Activated CD4-positive, alpha-beta memory T cell treated with anti-CD3 and anti-CD28 coated beads, Interleukin-2, amount 10 ng/mL, durations not matched to agents 7 days and 5 days (primary cell): Measurements from ENCODE around the gene TMEM51. TPM values are rescaled to one million over a fixed set of nuclear protein-coding genes. Genes with fewer than 3 reads are reported as not detected.

Experiments
- CTCF ChIA-PET: fragments of 350-600 bp; sonication (Branson Sonifier 250); formaldehyde crosslinking; loops from one replicate; lab custom pipeline; 2021; ENCODE audit warnings: antibody characterized with exemption, inconsistent platforms; lab: Charles Lee
- POLR2A ChIA-PET: fragments of 350-600 bp; sonication (Branson Sonifier 250); formaldehyde crosslinking; loops from one replicate; lab custom pipeline; 2021; ENCODE audit warnings: antibody characterized with exemption; lab: Charles Lee
- DNase-seq: peaks from one replicate; pipeline ENCODE4 v3.0.0-alpha.2; 2020
- H3K27ac Mint-ChIP-seq: one replicate; pipeline ENCODE4 v1.8.0; 2021; ENCODE audit warnings: mild to moderate bottlenecking, mixed read lengths
- H3K27me3 Mint-ChIP-seq: one replicate; pipeline ENCODE4 v1.8.0; 2021; ENCODE audit warnings: mixed read lengths
- H3K36me3 Mint-ChIP-seq: one replicate; pipeline ENCODE4 v1.8.0; 2021; ENCODE audit warnings: low read depth, mixed read lengths
- H3K4me1 Mint-ChIP-seq: one replicate; pipeline ENCODE4 v1.8.0; 2021; ENCODE audit warnings: mixed read lengths
- H3K4me3 Mint-ChIP-seq: one replicate; pipeline ENCODE4 v1.8.0; 2021; ENCODE audit warnings: mild to moderate bottlenecking, mixed read lengths
- H3K9me3 Mint-ChIP-seq: one replicate; pipeline ENCODE4 v1.8.0; 2021; ENCODE audit warnings: mixed read lengths
- total RNA-seq, 2 experiments: library from RNA; stranded (reverse); gene quantifications; one replicate each; pipeline ENCODE4 v1.2.3, GENCODE V29; 2021

Gene TMEM51
- total RNA-seq, 2 experiments from 2014 or later = not detected

- DNase-seq = no peak
- ChIA-PET POLR2A (no interaction called here), CTCF (interaction anchor here (1.1 to 1.2 kb wide), 2 partner anchors 23 to 121 kb away, joined by 3 read pairs; no protein-coding TSS in a partner anchor)
- Mint-ChIP-seq H3K4me1 (peaks cover 18% of the 10 kb centered on the region), H3K27ac (no peak overlapping the region), H3K27me3 (peaks cover 61% of the 10 kb centered on the region), H3K9me3 (no peaks in the 10 kb centered on the region), H3K4me3 (no peak overlapping the region), H3K36me3 (peaks cover 3% of the 10 kb centered on the region)
These were observed 2.2 kb upstream of the TMEM51 start for GRCh38 chr1:15151377-15151806.

DNA sequence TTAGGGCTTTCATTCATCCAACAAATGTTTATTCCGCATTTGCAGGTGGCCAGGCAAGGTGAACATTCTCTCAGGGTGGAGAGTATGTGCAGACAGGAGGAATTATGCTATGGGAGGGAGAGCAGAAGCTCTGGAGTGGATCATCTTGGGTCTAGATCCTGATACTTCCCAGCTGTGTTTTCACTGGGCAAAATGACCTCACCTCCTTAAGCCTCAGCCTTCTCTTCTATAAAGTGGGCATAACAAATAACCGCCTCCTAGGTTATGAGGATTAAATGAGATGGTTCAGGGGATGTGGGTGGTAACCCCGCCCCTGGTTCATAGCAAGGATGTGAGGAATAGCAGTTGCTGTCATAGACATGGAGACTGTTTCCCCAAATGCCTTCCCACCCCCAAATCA lies 1.7 kb upstream of the TMEM51 start:
- ChIA-PET CTCF (interaction anchor here (1.0 to 1.1 kb wide), 2 partner anchors 120 to 280 kb away, joined by 3 read pairs; no protein-coding TSS in a partner anchor), POLR2A (interaction anchor here (1.0 kb wide), 1 partner anchor 13 kb away, joined by 4 read pairs; no protein-coding TSS in a partner anchor)
- Mint-ChIP-seq H3K4me1 (peaks cover 22% of the 10 kb centered on the region), H3K36me3 (peaks cover 3% of the 10 kb centered on the region), H3K27ac (no peak overlapping the region), H3K27me3 (peaks cover 60% of the 10 kb centered on the region), H3K4me3 (no peak overlapping the region), H3K9me3 (no peaks in the 10 kb centered on the region)
- no peak for DNase-seq

GRCh38 chr1:15152318-15153183 lies 996 bp upstream of the TMEM51 start:
- Mint-ChIP-seq H3K27ac (no peak overlapping the region), H3K9me3 (no peaks in the 10 kb centered on the region), H3K4me1 (peaks cover 25% of the 10 kb centered on the region), H3K27me3 (peaks cover 60% of the 10 kb centered on the region), H3K4me3 (no peak overlapping the region), H3K36me3 (peaks cover 3% of the 10 kb centered on the region)
- no peak for DNase-seq
- CTCF ChIA-PET = interaction anchor here (1.0 to 1.1 kb wide), 3 partner anchors 13 to 279 kb away, joined by 3 to 5 read pairs (median 3); no protein-coding TSS in a partner anchor
- POLR2A ChIA-PET = interaction anchor here (0.6 to 1.0 kb wide), 2 partner anchors 12 to 121 kb away, joined by 3 to 4 read pairs; no protein-coding TSS in a partner anchor

GRCh38 chr1:15153842-15154479 lies 414 bp downstream of the TMEM51 start:
- CTCF ChIA-PET = interaction anchor here (1.0 to 1.5 kb wide), 3 partner anchors 25 to 122 kb away, joined by 3 to 11 read pairs (median 5); no protein-coding TSS in a partner anchor
- H3K4me1 Mint-ChIP-seq = peaks cover 26% of the 10 kb centered on the region
- peak overlapping the region; percentile 32 for H3K4me3 Mint-ChIP-seq
- H3K27me3 Mint-ChIP-seq = peaks cover 58% of the 10 kb centered on the region
- H3K36me3 Mint-ChIP-seq = peaks cover 3% of the 10 kb centered on the region
- POLR2A ChIA-PET = no interaction called here
- peak; percentile 32 for DNase-seq
- H3K9me3 Mint-ChIP-seq = no peaks in the 10 kb centered on the region
- H3K27ac Mint-ChIP-seq = no peak overlapping the region

GRCh38 chr1:15154480-15155036 lies 1.0 kb downstream of the TMEM51 start:
- POLR2A ChIA-PET = no interaction called here
- H3K9me3 Mint-ChIP-seq = no peaks in the 10 kb centered on the region
- peaks cover 55% of the 10 kb centered on the region for H3K27me3 Mint-ChIP-seq
- H3K36me3 Mint-ChIP-seq = peaks cover 3% of the 10 kb centered on the region
- peak overlapping the region; percentile 32 for H3K4me3 Mint-ChIP-seq
- CTCF ChIA-PET = interaction anchor here (1.5 to 2.5 kb wide), 2 partner anchors 26 to 117 kb away, joined by 8 to 11 read pairs; no protein-coding TSS in a partner anchor
- no peak overlapping the region for H3K27ac Mint-ChIP-seq
- no peak for DNase-seq
- H3K4me1 Mint-ChIP-seq = peaks cover 26% of the 10 kb centered on the region

DNA sequence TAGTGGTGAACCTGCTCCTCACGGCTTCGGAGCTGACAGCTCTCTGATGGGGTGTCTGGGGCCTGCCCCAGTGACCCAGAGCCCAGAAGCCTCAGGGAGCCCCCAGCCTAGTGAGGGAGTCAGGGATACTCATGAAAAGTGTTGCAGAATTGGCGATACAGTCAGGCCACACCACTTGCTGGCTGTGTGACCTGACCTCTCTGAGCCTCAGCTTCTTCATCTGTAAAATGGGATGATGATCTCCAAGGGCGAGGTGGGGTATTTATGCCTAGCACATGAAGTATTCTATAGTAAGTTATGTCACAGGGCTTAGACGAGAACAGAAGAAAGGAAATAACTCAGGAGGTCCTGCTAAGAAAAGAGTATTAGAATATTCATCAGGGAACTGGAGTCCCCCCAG lies 1.6 kb downstream of the TMEM51 start:
- POLR2A ChIA-PET = no interaction called here
- no peaks in the 10 kb centered on the region for H3K9me3 Mint-ChIP-seq
- no peak overlapping the region for H3K27ac Mint-ChIP-seq
- H3K36me3 Mint-ChIP-seq = peaks cover 3% of the 10 kb centered on the region
- CTCF ChIA-PET = interaction anchor here (2.5 kb wide), 1 partner anchor 117 kb away, joined by 8 read pairs; no protein-coding TSS in a partner anchor
- DNase-seq = no peak
- no peak overlapping the region for H3K4me3 Mint-ChIP-seq
- H3K4me1 Mint-ChIP-seq = peaks cover 26% of the 10 kb centered on the region
- peaks cover 48% of the 10 kb centered on the region for H3K27me3 Mint-ChIP-seq

DNA sequence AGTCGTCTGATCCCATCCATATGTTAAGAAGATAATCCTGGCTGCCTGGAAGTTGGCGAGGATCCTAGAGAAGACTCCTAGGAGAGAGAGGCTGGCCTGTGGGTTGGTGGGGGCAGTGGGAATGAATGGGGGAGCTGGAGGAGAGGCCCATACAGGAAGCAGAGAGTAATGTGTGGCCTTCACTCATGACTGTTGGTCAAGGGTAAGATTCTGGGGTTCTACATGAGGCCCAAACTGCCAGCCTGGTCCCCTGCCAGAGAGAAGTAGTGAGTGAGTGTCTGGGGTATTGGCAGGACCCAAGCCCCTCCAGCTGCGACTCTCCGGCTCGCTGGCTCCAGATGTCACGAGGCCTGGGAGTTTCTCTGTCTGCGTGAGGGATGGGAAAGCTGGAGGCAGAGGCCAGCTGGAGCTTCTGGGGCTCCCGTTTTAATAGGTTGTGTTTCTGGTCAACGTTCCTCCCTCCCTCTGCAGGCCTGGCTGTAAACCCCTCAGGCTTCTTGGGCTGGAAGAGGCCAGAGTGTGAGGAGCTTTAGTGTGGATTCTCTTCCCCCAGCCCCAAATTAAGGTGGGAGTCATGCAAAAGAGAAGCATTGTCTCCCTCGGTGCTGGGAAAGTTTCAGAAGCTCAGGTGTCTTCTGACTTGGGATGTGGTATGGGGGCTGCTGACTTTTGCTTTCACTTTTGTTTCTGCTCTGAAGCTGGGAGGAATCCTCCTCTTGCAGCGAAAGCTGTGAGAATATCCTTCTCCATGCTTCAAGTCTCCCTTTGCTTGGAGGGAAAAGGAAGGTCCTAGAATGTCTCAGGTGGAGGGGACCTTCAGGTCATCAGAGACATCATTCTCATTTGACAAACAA lies 2.6 kb downstream of the TMEM51 start:
- peaks cover 26% of the 10 kb centered on the region for H3K4me1 Mint-ChIP-seq
- CTCF ChIA-PET = interaction anchor here (2.0 to 2.5 kb wide), 2 partner anchors 27 to 116 kb away, joined by 7 to 8 read pairs; no protein-coding TSS in a partner anchor
- no peaks in the 10 kb centered on the region for H3K9me3 Mint-ChIP-seq
- no peak overlapping the region for H3K4me3 Mint-ChIP-seq
- DNase-seq = no peak
- peaks cover 43% of the 10 kb centered on the region for H3K27me3 Mint-ChIP-seq
- POLR2A ChIA-PET = interaction anchor here (0.9 kb wide), 1 partner anchor 12 kb away, joined by 3 read pairs; no protein-coding TSS in a partner anchor
- no peak overlapping the region for H3K27ac Mint-ChIP-seq
- peaks cover 3% of the 10 kb centered on the region for H3K36me3 Mint-ChIP-seq

- Mint-ChIP-seq H3K9me3 (no peaks in the 10 kb centered on the region), H3K36me3 (peaks cover 3% of the 10 kb centered on the region), H3K27ac (no peak overlapping the region), H3K4me1 (peaks cover 26% of the 10 kb centered on the region), H3K27me3 (peaks cover 37% of the 10 kb centered on the region), H3K4me3 (no peak overlapping the region)
- CTCF ChIA-PET = interaction anchor here (2.0 to 2.5 kb wide), 2 partner anchors 28 to 115 kb away, joined by 7 to 8 read pairs; no protein-coding TSS in a partner anchor
- POLR2A ChIA-PET = interaction anchor here (0.9 kb wide), 1 partner anchor 13 kb away, joined by 3 read pairs; no protein-coding TSS in a partner anchor
- no peak for DNase-seq
These were observed 3.3 kb downstream of the TMEM51 start for GRCh38 chr1:15156807-15157380.

GRCh38 chr1:15157524-15158399 lies 4.2 kb downstream of the TMEM51 start:
- peaks cover 25% of the 10 kb centered on the region for H3K4me1 Mint-ChIP-seq
- peaks cover 31% of the 10 kb centered on the region for H3K27me3 Mint-ChIP-seq
- ChIA-PET POLR2A (no interaction called here), CTCF (interaction anchor here (2.0 kb wide), 1 partner anchor 29 kb away, joined by 7 read pairs; no protein-coding TSS in a partner anchor)
- DNase-seq = no peak
- H3K9me3 Mint-ChIP-seq = no peaks in the 10 kb centered on the region
- H3K4me3 Mint-ChIP-seq = no peak overlapping the region
- H3K36me3 Mint-ChIP-seq = peaks cover 3% of the 10 kb centered on the region
- no peak overlapping the region for H3K27ac Mint-ChIP-seq

DNA sequence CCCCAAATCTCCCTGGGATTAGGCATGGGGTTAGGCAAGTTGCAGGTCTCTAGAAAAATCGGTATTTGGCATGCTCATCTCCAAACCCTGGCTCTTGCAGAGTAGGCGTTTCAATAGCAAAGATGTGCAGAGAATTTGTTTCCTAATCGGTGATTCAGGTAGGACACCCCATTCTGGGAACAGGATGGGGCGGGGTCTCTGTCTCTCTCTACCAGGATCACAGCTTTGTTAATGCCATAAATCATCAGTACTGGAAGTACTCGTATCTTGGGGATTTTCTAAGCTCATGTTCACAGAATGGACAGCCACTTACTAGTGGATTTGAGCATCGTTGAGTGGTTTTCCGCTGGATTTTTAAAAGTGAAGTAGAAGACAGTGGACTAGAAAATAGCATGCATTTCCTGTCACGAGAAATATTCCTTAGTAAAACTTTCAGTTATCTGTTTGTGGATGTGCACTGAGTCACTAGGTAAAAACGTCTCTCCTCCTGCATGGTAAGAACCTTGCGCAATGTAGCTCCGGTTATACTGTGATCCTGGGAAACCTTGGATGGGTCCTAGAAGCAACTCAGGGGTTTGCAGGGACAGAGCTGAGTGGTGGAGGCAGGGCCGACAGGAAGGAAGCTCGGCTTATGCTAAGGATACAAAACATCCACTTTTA lies 5.1 kb downstream of the TMEM51 start:
- CTCF ChIA-PET = interaction anchor here (1.3 kb wide), 1 partner anchor 103 kb away, joined by 3 read pairs; no protein-coding TSS in a partner anchor
- Mint-ChIP-seq H3K27me3 (peaks cover 30% of the 10 kb centered on the region), H3K9me3 (no peaks in the 10 kb centered on the region), H3K4me3 (no peak overlapping the region), H3K4me1 (peaks cover 25% of the 10 kb centered on the region), H3K36me3 (peaks cover 3% of the 10 kb centered on the region), H3K27ac (no peak overlapping the region)
- no peak for DNase-seq
- POLR2A ChIA-PET = no interaction called here
